HG03558 (cell line): ENCODE data around the gene ROBO1.
"Not testable (repeated sequence)": the region's sequence is repeated elsewhere in the genome, so short reads cannot be mapped to it uniquely, and the experiment has no call there.

Experiments
- ATAC-seq: cut with Tn5 transposase; IDR thresholded peaks from one replicate; pipeline ENCODE4 v1.9.1; 2021; ENCODE audit warnings: moderate number of reproducible peaks; ENCODE audit not compliant: unreplicated experiment; ENCODE audit errors: extremely low read depth

ROBO1 gene

DNA sequence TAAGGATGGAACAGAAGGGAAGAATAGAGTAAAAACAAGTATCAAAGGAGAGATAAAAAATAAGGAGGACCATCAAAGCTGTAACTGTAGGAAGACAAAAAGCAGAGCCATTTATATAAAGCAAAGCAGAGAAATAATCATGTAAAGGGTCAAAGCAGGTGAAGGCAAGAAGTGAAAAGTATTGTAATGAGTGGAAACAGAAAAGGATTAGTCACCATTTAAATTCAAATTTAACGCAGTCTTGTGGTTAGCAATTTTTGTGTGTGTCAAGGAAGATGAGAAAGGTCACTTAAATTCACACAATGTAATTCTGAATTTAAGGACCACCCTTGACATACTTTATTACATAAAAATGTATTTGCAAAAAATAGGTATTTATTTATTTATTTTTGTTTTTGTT is 567.8 kb downstream of the ROBO1 start:
- ATAC-seq = no peak

DNA sequence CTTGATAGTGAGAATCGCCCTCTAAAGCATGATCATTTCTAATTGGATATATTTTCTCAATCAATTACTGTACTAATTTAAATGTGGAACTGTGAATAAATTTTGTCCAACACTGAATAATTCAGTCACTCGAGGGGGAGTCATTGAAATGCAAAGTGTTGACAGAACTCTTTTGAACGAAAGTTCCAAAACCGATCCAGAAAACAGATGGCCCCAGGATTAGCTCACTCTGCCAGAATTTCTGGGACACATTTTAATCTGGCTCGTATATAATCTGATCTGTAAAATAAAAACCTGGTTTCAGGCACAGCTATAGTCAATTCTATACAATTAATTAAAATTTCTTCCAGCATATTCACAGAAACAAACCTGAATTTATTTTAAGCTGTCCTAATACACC is 580.4 kb downstream of the ROBO1 start:
- ATAC-seq = no peak

DNA sequence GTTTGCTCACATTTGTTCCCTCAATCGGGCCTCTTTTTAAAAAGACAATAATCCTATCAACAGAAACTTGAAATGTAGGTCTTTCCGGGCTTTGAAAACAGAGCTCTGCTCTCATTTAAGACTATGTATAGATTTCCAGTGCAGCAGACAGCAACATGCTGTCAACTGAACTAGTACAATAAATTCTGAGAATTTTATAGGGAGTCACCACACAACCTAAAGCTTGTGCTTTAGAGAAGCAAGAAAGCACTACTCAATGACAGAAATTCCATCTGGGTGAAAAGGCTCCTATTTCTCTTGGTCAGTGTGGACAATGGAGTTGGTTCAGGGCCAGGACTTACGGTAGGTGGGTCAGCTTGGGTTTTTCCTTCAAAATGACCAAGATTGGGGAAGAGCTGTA is 583.5 kb downstream of the ROBO1 start:
- no peak for ATAC-seq

DNA sequence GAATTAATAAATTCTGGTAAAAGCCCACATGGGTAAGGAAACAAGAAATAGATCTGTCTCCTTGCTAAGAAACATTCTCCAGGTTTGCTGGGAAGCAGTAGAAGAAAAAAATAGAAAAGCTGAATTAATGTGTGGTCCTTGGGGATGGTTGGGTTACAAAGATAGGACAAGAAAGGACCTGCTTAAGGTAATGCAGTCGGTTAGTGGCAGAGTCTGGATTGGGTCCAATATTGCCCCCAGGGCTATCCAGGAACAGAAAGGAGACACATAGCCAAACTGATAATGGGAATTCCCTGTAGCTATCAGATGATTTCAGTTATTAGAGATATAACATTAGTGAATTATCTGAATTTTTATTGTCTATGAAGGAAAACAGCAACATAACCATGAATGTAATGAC is 584.3 kb downstream of the ROBO1 start:
- ATAC-seq = no peak

DNA sequence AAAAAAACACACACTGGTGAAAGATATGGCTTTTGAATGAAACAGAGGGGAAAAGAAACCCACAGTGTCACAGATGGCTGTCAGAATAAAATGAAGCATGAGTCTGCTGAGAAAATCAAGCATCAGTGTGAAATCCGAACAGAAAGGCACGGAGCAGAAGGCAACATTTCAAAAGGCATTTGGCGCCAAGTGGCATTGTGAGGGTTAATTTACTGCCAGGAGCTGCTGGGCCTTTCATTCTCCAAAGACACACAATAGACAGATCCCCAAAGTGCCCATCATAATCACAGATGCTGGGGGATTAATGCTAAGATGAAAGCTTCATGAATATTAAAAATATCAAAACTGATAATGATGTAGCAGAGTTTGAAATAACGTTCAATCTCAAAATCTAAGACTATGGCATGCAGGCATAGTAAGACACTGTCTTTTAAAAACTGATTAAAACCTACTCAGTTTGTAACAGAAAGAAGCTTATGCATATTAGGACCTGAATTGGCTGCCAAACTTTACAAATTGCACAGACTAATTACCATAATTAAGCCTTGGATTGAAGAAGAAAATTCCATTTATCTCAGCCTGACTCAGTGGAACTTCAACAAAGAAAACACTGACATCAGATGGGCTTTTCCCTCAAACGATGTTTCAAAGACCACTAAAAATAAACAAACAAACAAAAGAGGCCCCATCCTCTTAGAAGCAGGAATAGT is 589.2 kb downstream of the ROBO1 start:
- ATAC-seq = no peak

DNA sequence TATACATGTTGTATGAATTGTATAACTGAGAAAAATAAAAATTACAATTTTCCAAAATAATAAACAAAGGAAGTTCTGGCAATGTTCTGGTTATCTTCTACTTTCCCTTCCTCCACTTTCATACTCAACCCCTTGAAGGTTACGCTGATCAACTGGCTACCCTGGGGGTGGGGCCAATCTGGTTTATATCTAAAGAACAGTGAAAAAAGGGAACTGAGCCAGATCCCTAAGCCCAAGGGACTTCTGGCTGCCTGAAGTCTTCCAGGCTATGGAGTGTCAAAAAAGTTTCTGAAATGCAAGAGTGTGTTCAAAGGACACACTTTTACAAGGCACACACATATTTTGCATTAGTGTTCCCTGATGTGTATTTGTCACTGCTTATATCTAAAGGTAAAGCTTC is 591.9 kb downstream of the ROBO1 start:
- no peak for ATAC-seq

DNA sequence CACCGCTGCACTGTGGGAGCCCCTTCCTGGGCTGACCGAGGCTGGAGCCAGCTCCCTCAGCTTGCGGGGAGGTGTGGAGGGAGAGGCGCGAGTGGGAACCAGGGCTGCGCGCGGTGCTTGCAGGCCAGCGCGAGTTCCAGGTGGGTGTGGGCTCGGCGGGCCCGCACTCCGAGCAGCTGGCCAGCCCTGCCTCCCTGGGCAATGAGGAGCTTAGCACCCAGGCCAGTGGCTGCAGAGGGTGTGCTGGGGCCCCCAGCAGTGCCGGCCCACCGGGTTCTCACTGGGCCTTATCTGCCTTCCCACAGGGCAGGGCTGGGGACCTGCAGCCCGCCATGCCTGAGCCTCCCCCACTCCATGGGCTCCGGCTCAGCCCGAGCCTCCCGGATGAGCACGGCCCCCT is 594.5 kb downstream of the ROBO1 start:
- ATAC-seq = not testable (repeated sequence)

DNA sequence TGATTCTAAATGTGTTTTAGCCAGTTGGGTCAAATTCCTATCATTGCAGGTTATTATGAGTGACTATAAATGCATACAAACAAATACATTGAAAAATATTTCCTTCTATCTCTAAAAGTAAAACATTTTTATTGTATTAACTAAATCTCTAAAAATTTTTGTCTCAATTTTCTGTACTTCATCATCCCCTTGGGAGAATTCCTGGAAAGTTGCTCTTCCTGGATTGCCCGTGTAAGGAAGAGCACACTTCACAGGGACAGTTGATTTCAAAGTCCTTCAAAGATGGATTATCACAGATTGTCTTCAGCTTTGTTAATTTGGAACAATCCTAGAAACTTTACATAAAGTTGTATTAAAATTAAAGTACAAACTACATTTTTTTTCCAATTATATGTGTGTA is 595.6 kb downstream of the ROBO1 start:
- ATAC-seq = no peak

DNA sequence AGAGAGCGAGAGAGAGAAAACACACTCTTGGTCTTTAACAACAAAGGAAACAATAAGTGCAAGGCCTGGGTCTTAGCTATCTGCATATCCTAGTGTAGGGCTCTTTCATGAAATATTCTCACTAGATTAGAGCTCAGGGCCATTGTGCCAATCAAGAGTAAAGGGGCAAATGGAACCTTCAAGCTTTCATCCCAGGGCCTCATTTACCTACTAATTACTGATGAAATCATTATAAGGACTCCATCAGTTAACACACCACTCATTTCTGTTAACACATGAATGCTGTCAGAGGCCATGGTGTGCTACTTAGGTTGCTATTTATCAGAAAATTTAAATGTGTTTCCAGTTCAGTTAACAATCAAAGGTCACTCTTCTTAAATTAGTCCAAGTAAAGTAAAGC is 597.8 kb downstream of the ROBO1 start:
- ATAC-seq = no peak

DNA sequence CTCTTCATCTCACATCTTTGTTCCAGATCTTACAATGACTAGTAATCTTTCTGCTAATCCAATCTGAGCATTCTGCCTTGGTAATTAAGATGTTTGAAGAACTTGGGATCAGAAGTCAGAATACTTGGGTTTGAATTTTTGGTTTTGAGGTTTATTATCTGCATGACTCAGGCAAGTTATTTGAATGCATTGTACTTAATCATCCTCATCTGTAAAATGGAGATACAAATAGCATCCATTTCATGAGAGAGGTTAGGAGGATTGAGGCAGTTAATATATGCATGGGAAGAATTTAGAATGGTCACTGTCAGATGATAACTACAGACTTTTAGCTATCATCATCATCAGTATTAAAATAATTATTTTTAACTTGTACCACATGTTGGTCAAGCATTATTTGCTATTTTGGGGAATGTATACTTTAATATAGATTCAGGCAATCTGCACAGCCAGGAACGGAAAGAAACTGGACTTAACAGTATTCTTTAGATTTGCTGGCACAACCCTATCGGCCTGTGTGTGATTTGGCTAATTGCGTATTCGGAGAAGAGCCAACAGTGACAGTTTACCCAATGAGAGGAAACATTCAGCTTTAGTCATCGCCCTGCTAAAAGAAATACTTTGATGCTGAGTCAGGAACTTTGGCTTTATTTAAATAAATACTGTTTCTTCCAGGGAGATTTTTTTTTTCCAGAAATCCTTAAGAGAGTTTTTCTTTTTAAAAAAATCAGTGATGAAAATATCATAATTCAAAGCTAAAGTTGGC is 600.0 kb downstream of the ROBO1 start:
- no peak for ATAC-seq

DNA sequence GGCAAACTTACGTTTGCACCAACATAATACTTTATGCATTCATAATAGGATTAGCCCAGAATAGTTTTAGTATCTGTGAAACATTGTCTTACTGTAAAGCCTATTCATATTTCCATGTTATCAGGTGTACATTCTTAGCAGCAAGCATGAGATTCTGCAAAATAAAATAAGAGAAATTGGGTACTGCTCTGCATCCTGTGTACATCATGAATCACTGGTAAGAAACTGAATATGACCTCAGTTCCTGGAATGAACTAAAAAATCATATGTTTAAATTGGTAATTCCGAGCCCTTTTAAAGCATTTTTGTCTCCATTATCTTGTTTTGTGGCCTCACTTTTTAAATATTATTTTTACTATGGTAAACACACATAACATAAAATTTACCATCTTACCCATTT is 605.1 kb downstream of the ROBO1 start:
- no peak for ATAC-seq

DNA sequence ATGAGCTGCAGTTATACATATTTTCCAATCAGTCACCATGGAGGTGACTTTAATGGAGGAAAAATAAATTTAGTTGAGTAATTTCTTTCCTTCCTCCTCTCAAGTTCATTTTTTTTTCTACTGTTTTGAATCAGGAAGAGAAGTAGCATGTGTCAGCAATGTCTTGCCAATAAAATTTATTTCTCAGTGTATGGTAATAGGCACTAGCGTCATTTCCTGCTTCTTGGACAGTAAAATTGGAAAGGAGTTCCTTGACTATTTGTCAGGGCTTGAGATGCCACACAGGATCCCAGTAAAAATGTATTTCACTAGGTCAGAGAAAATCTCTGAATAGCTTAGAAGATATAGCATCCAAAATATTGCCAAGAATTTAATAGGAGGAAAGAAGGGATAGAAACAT is 605.9 kb downstream of the ROBO1 start:
- ATAC-seq = no peak

DNA sequence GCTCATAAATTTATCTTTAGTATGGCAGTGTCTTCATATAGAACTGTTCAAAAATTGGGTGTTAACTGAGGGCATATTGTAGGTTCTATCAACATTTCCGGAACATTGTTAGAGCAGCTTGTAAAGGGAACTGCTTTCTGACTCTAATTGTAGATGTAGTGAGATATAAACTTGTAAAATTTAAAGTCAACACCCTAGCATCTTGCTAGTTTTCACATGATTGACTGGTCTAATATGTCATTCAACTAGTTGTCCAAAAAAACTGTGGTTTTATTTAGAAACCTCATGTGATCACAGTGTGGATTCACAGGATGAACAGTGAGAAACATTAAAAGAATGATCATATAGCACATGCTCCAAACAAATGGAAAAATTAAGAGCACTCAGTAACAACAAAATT is 607.4 kb downstream of the ROBO1 start:
- ATAC-seq = no peak

DNA sequence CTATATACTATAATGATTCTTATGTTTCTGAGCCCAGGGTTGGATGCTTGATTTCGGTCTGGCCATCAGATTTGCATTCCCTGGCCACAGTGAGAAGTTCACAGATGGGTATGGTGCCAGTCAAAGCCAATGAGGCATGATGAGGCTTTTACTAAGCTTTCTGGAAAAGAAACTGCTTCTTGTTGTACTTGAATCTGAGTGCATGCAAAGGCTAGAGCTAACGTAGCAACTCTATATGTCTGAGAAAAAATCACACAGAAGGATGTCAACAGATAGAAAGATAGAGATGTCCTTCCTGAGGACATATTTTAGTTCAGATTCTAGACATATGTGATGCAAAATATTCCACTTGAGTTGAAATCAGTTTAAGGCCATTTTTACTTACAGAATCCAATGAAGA is 608.1 kb downstream of the ROBO1 start:
- ATAC-seq = no peak

DNA sequence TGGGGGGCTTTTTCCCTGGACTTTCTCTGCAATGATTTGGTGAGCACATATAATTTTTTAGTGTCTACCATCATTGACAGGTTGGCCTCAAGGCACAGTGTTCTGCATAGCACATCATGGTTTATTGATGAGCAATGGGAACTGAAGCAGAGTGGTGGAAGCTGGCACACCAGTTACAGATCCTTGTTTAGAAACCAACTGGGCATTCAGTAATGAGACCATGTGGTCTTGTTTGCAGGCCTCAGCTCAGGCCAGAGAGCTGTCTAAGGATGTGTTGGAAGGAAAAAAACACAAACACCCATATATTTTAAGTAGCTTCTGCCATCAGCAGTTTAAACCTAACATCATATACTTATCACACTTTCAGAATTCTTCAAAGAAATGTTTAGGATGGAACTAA is 610.6 kb downstream of the ROBO1 start:
- no peak for ATAC-seq

DNA sequence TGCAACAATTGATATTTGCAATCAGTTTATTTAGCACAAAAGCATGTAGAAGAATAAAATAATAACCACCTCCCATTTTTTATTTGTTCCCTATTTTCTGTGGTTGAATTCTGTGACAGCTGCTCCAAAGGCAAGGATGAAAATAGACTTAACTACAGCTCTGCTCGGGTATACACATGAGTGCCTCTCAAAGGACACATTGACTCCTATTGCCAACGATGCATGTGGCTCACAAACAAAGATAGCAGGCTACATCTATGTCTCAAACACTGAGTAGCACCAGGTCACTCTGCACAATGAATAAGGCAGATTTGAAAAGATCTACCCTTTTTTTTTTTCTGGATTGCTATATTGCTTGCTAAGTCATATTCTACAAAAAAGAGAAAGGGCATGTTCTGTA is 612.9 kb downstream of the ROBO1 start:
- ATAC-seq = no peak

DNA sequence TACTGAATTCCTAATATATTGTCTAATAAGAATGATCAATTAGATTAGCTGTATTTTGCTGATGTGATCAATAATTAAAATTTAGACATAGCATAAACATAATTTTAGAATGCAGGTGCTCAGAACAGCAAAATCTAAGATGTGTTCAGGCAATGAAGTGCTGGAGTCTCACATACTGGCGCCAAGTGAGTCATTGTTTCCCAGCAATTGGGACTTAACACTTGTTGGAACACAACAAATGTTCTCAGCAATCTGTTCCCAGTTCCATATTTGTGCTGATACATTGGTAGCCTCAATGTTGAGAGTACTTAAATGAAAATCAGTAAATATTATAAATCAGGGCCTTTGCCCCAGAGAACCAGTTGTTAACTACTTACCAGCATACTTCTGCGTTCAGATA is 619.0 kb downstream of the ROBO1 start:
- no peak for ATAC-seq

DNA sequence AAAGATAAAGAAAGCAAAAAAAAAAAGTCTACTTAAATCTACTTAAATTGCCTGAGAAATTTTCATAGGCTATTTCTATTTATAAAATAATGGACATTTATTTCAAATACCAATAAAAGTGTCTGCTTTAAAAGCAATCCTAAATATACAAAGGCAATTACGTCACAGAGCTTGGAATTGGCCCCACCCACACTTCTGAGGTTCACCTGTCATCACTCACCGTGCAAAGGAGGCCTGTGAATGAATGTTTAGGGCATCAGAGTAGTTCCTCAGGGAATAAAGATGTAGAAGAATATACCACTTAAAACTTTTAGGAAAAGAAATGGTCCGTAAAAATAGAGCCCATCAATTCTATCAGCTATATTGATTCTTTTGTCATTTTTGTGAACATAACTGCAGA is 621.8 kb downstream of the ROBO1 start:
- ATAC-seq = no peak

DNA sequence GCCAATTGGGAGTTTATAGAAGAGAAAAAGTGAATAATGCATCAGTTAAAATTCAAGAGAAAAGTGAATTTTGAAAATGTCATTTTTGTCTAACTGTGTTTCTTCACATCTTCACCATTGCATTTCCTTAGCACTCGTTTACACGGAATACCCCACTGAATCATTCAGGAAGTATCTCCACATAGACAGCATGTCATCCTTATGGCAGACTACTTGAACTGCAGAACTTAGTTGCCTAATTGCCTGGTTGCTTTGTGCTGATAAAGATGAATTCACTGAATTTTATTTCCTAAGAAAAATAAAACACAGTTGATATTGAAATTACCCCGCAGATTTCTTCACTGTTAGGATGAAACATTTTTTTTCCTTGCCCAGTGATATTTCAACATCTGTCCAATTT is 627.1 kb downstream of the ROBO1 start:
- no peak for ATAC-seq

DNA sequence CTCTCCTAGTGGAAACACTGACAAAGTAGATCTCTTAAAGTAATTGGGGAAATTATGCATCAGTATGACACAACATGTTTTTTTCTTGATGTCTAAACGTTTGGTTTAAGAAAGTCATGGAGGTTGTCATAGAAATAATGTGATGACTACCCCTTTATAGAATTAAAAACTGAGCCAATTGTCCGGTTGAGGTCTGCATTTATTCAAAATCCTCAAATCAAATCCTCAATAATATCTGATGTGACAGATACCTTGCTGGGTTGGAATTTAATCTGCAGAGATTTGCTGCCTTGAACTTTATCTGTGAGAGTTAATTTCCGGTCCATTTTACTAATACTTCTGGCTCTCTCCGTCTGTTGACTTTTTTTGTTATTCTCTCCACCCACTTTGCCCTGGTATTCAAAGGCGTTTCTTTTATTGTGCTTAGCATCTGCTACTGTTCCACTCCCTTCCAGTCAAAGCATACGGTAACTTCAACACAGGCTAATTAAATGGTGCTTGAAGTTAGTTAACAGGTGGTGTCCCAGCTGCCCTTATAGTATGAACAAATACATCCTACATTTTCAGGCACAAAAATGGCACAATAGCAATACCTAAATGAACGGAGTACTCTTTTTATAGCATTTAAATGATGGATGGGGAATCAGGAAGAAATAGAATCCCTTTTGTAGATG is 628.3 kb downstream of the ROBO1 start:
- no peak for ATAC-seq

DNA sequence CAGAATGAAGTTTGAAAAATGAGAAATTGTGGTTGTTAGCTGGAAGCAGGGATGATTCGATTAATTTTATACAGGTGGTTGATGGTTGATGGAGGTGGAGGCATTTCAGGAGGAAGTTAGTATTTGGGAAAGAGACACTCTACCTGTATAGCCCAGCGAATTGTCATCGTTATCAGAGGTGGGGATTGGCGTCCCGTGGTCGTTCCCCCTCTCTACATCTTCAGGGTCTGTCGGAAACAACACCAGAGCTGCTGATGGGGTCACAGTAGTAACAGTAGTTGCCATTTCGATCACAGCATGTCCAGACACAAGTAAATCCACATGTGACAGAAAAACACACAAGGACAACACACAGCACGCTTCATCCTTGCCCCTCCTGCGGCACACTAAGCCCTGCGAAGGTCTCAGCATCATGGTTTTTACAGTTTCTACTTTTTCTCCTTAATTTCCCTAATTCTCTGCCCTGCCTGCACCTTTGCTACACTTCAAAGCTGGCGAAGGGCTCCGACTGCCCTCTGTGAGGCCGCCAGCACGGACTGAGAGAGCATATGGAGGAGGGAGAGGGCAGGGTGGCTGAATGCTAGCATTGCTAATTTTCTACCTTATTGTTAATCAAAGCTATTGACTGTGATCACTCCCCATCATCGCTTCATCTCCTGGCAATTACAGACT is 642.3 kb downstream of the ROBO1 start:
- no peak for ATAC-seq
